IPS-18a (cell line): ENCODE data around the gene PLEKHM2.
"Not testable (repeated sequence)": the region's sequence is repeated elsewhere in the genome, so short reads cannot be mapped to it uniquely, and the experiment has no call there.

ENCODE experiments used
- H3K27ac ChIP-seq: one replicate; pipeline ENCODE4 v1.5.1; 2013; ENCODE audit warnings: low read length
- H3K27me3 ChIP-seq: one replicate; pipeline ENCODE4 v1.6.1; 2013; ENCODE audit warnings: mild to moderate bottlenecking, low read length; ENCODE audit not compliant: control insufficient read depth, insufficient read depth
- H3K36me3 ChIP-seq: one replicate; pipeline ENCODE4 v1.6.1; 2013; ENCODE audit warnings: low read depth, low read length; ENCODE audit not compliant: control insufficient read depth
- H3K4me1 ChIP-seq: one replicate; pipeline ENCODE4 v1.6.1; 2013; ENCODE audit warnings: low read depth, low read length; ENCODE audit not compliant: control insufficient read depth
- H3K4me3 ChIP-seq: one replicate; pipeline ENCODE4 v1.5.1; 2013; ENCODE audit warnings: low read length
- H3K9ac ChIP-seq: one replicate; pipeline ENCODE4 v1.6.1; 2013; ENCODE audit warnings: mild to moderate bottlenecking, low read length, moderate library complexity
- H3K9me3 ChIP-seq: one replicate; pipeline ENCODE4 v1.6.1; 2013; ENCODE audit warnings: low read depth, low read length; ENCODE audit not compliant: control insufficient read depth

The PLEKHM2 gene

GRCh38 chr1:15684042-15684461, at the start of gene PLEKHM2:
PLEKHM2 (plus strand) TSS chr1:15684320; CDS start chr1:15684559, 239 bp downstream.
- no peak within 1 kb of the TSS for H3K27ac ChIP-seq
- H3K36me3 ChIP-seq, result no peaks in the 10 kb centered on the region
- H3K9ac ChIP-seq, result peak within 1 kb of the TSS; percentile 71
- peak within 1 kb of the TSS; percentile 71 for H3K4me3 ChIP-seq
- no peaks in the 10 kb centered on the region for H3K27me3 ChIP-seq
- no peaks in the 10 kb centered on the region for H3K9me3 ChIP-seq
- H3K4me1 ChIP-seq, result no peaks in the 10 kb centered on the region

- no peaks in the 10 kb centered on the region for H3K27me3 ChIP-seq
- no peaks in the 10 kb centered on the region for H3K4me1 ChIP-seq
- no peak overlapping the region for H3K4me3 ChIP-seq
- no peaks in the 10 kb centered on the region for H3K9me3 ChIP-seq
- no peak overlapping the region for H3K9ac ChIP-seq
- peaks cover 85% of the 10 kb centered on the region for H3K36me3 ChIP-seq
- H3K27ac ChIP-seq, result no peak overlapping the region
Observed at GRCh38 chr1:15636436-15636835, 47.7 kb upstream of the PLEKHM2 start.

- H3K9ac ChIP-seq, result no peak overlapping the region
- H3K4me1 ChIP-seq, result no peaks in the 10 kb centered on the region
- peaks cover 79% of the 10 kb centered on the region for H3K36me3 ChIP-seq
- no peaks in the 10 kb centered on the region for H3K27me3 ChIP-seq
- no peak overlapping the region for H3K4me3 ChIP-seq
- H3K27ac ChIP-seq, result no peak overlapping the region
- H3K9me3 ChIP-seq, result no peaks in the 10 kb centered on the region
Observed at GRCh38 chr1:15637826-15638225, 46.3 kb upstream of the PLEKHM2 start.

GRCh38 chr1:15639262-15639661, 44.9 kb upstream of the PLEKHM2 start:
- Histone ChIP-seq H3K27me3 (no peaks in the 10 kb centered on the region), H3K4me1 (no peaks in the 10 kb centered on the region), H3K9me3 (no peaks in the 10 kb centered on the region), H3K36me3 (peaks cover 80% of the 10 kb centered on the region), H3K9ac (no peak overlapping the region), H3K4me3 (no peak overlapping the region), H3K27ac (no peak overlapping the region)

GRCh38 chr1:15639931-15640330, 44.2 kb upstream of the PLEKHM2 start:
- H3K4me1 ChIP-seq, result no peaks in the 10 kb centered on the region
- peaks cover 78% of the 10 kb centered on the region for H3K36me3 ChIP-seq
- no peaks in the 10 kb centered on the region for H3K9me3 ChIP-seq
- no peak overlapping the region for H3K4me3 ChIP-seq
- H3K27me3 ChIP-seq, result no peaks in the 10 kb centered on the region
- no peak overlapping the region for H3K9ac ChIP-seq
- H3K27ac ChIP-seq, result no peak overlapping the region

- H3K36me3 ChIP-seq, result peaks cover 79% of the 10 kb centered on the region
Observed at GRCh38 chr1:15640667-15641066, 43.5 kb upstream of the PLEKHM2 start.

GRCh38 chr1:15649937-15650336, 34.2 kb upstream of the PLEKHM2 start:
- peaks cover 51% of the 10 kb centered on the region for H3K36me3 ChIP-seq

More at GRCh38 chr1:15640667-15641066, 43.5 kb upstream of the PLEKHM2 start:
- Histone ChIP-seq H3K4me1 (no peaks in the 10 kb centered on the region), H3K27ac (no peak overlapping the region), H3K27me3 (no peaks in the 10 kb centered on the region), H3K9ac (no peak overlapping the region), H3K4me3 (no peak overlapping the region), H3K9me3 (no peaks in the 10 kb centered on the region)

GRCh38 chr1:15650433-15650832, 33.7 kb upstream of the PLEKHM2 start:
- no peak overlapping the region for H3K4me3 ChIP-seq
- H3K9ac ChIP-seq, result no peak overlapping the region
- H3K4me1 ChIP-seq, result no peaks in the 10 kb centered on the region
- no peaks in the 10 kb centered on the region for H3K9me3 ChIP-seq
- peaks cover 48% of the 10 kb centered on the region for H3K36me3 ChIP-seq
- H3K27ac ChIP-seq, result no peak overlapping the region
- no peaks in the 10 kb centered on the region for H3K27me3 ChIP-seq

More at GRCh38 chr1:15649937-15650336, 34.2 kb upstream of the PLEKHM2 start:
- H3K4me3 ChIP-seq, result no peak overlapping the region
- H3K9me3 ChIP-seq, result no peaks in the 10 kb centered on the region
- no peaks in the 10 kb centered on the region for H3K27me3 ChIP-seq
- no peaks in the 10 kb centered on the region for H3K4me1 ChIP-seq
- H3K27ac ChIP-seq, result no peak overlapping the region
- H3K9ac ChIP-seq, result no peak overlapping the region

- not testable (repeated sequence) for H3K27ac ChIP-seq, H3K4me3 ChIP-seq, H3K27me3 ChIP-seq, H3K9me3 ChIP-seq, H3K4me1 ChIP-seq, H3K9ac ChIP-seq
- H3K36me3 ChIP-seq, result peaks cover 55% of the 10 kb centered on the region
Observed at GRCh38 chr1:15652130-15652529, 32.0 kb upstream of the PLEKHM2 start.

GRCh38 chr1:15654091-15654690, 29.9 kb upstream of the PLEKHM2 start:
- H3K36me3 ChIP-seq, result peaks cover 58% of the 10 kb centered on the region
- no peak overlapping the region for H3K27ac ChIP-seq
- H3K9ac ChIP-seq, result no peak overlapping the region
- no peak overlapping the region for H3K4me3 ChIP-seq
- no peaks in the 10 kb centered on the region for H3K27me3 ChIP-seq
- no peaks in the 10 kb centered on the region for H3K4me1 ChIP-seq
- H3K9me3 ChIP-seq, result no peaks in the 10 kb centered on the region

- Histone ChIP-seq H3K9me3 (no peaks in the 10 kb centered on the region), H3K27ac (no peak overlapping the region), H3K4me1 (no peaks in the 10 kb centered on the region), H3K36me3 (peaks cover 68% of the 10 kb centered on the region), H3K9ac (no peak overlapping the region), H3K4me3 (no peak overlapping the region), H3K27me3 (no peaks in the 10 kb centered on the region)
Observed at GRCh38 chr1:15656464-15656863, 27.7 kb upstream of the PLEKHM2 start.

- no peak overlapping the region for H3K4me3 ChIP-seq
- H3K27ac ChIP-seq, result no peak overlapping the region
Observed at GRCh38 chr1:15657021-15657420, 27.1 kb upstream of the PLEKHM2 start.

More at GRCh38 chr1:15657021-15657420, 27.1 kb upstream of the PLEKHM2 start:
- Histone ChIP-seq H3K9me3 (no peaks in the 10 kb centered on the region), H3K9ac (no peak overlapping the region), H3K27me3 (no peaks in the 10 kb centered on the region), H3K4me1 (no peaks in the 10 kb centered on the region), H3K36me3 (peaks cover 68% of the 10 kb centered on the region)
